IMR-90 (cell line): ENCODE measurements around the gene BRMS1. TPM values are rescaled to one million over a fixed set of nuclear protein-coding genes. Genes with fewer than 3 reads are reported as not detected.

Experiments used
- ATAC-seq: fragments of 200-7000 bp; cut with Tn5 transposase; 2 replicates; pipeline ENCODE4 v1.9.1; 2020; ENCODE audit warnings: low read depth, mild to moderate bottlenecking, moderate library complexity
- BruUV-seq: library from RNA; stranded (reverse); fragments of 400-500 nt; replicated peaks from 2 replicates; lab custom pipeline; 2021; lab: Mats Ljungman, UMichigan
- CTCF ChIA-PET: fragments of 300-600 bp; formaldehyde crosslinking; extraction: SDS; loops from one replicate; lab custom pipeline; 2021; ENCODE audit warnings: antibody characterized with exemption; lab: Yijun Ruan, JAX
- POLR2A ChIA-PET: fragments of 300-600 bp; sonication (Branson Sonifier 250); formaldehyde crosslinking; loops from one replicate; lab custom pipeline; 2022; ENCODE audit warnings: antibody characterized with exemption; ENCODE audit not compliant: unreplicated experiment; lab: Charles Lee
- DNase-seq: peaks from one replicate; pipeline ENCODE4 v3.0.0; 2013
- H2AFZ ChIP-seq: replicated peaks from 2 replicates; pipeline ENCODE3; 2013; ENCODE audit warnings: low read length, mild to moderate bottlenecking; ENCODE audit not compliant: poor library complexity
- H2AK5ac ChIP-seq: 2 replicates; pipeline ENCODE4 v1.6.1; 2013; ENCODE audit warnings: low read depth, low read length, inconsistent platforms
- H2AK9ac ChIP-seq: replicated peaks from 2 replicates; pipeline ENCODE3; 2013; ENCODE audit warnings: mild to moderate bottlenecking, low read depth, low read length, moderate library complexity; ENCODE audit not compliant: poor library complexity
- H2BK120ac ChIP-seq: 2 replicates; pipeline ENCODE4 v1.6.1; 2013; ENCODE audit warnings: low read depth, low read length, inconsistent platforms
- H2BK15ac ChIP-seq: 3 replicates; pipeline ENCODE4 v1.6.1; 2013; ENCODE audit warnings: low read depth, low read length, inconsistent platforms
- H2BK20ac ChIP-seq: 2 replicates; pipeline ENCODE4 v1.6.1; 2013; ENCODE audit warnings: low read depth, mild to moderate bottlenecking, inconsistent platforms, low read length, moderate library complexity
- H2BK5ac ChIP-seq: 2 replicates; pipeline ENCODE4 v1.6.1; 2013; ENCODE audit warnings: mild to moderate bottlenecking, low read depth, low read length, inconsistent platforms; ENCODE audit not compliant: poor library complexity, severe bottlenecking
- H3K14ac ChIP-seq: replicated peaks from 2 replicates; pipeline ENCODE4 v1.6.1; 2013; ENCODE audit warnings: low read depth, low read length, inconsistent platforms
- H3K18ac ChIP-seq: 2 replicates; pipeline ENCODE4 v1.6.1; 2013; ENCODE audit warnings: low read depth, low read length, control low read depth
- H3K23ac ChIP-seq: 2 replicates; pipeline ENCODE4 v1.6.1; 2013; ENCODE audit warnings: low read depth, low read length, inconsistent platforms
- H3K27ac ChIP-seq: 2 replicates; pipeline ENCODE4 v1.5.1; 2013; ENCODE audit warnings: mild to moderate bottlenecking, control low read depth, low read length; ENCODE audit not compliant: insufficient read depth
- H3K27me3 ChIP-seq: 2 replicates; pipeline ENCODE4 v1.6.1; 2013; ENCODE audit warnings: low read length; ENCODE audit not compliant: control insufficient read depth, insufficient read depth
- H3K36me3 ChIP-seq: 2 replicates; pipeline ENCODE4 v1.6.1; 2013; ENCODE audit warnings: low read length, mixed read lengths; ENCODE audit not compliant: control insufficient read depth, insufficient read depth
- H3K4ac ChIP-seq: 2 replicates; pipeline ENCODE4 v1.6.1; 2013; ENCODE audit warnings: low read depth, low read length, inconsistent platforms
- H3K4me1 ChIP-seq: 2 replicates; pipeline ENCODE4 v1.6.1; 2013; ENCODE audit warnings: low read length, mixed read lengths; ENCODE audit not compliant: control insufficient read depth, insufficient read depth
- H3K4me2 ChIP-seq: 2 replicates; pipeline ENCODE4 v1.6.1; 2013; ENCODE audit warnings: low read depth, mild to moderate bottlenecking, control low read depth, low read length, moderate library complexity
- H3K4me3 ChIP-seq: 2 replicates; pipeline ENCODE4 v1.5.1; 2013; ENCODE audit warnings: low read depth, mild to moderate bottlenecking, control low read depth, low read length, moderate library complexity; ENCODE audit not compliant: insufficient read depth
- H3K56ac ChIP-seq: 2 replicates; pipeline ENCODE4 v1.6.1; 2013; ENCODE audit warnings: low read length, inconsistent platforms; ENCODE audit not compliant: insufficient read depth; ENCODE audit errors: extremely low read depth
- H3K79me1 ChIP-seq, 2 experiments: 2 replicates each; pipeline ENCODE4 v1.6.1; 2013; ENCODE audit warnings: low read length in 2 of 2, inconsistent platforms in 1 of 2, low read depth in 1 of 2
- H3K9ac ChIP-seq: 2 replicates; pipeline ENCODE4 v1.6.1; 2013; ENCODE audit warnings: low read depth, low read length, control low read depth
- H3K9me1 ChIP-seq: 2 replicates; pipeline ENCODE4 v1.6.1; 2013; ENCODE audit warnings: low read length, inconsistent platforms; ENCODE audit not compliant: insufficient read depth
- H3K9me3 ChIP-seq: 2 replicates; pipeline ENCODE4 v1.6.1; 2013; ENCODE audit warnings: low read length; ENCODE audit not compliant: control insufficient read depth, insufficient read depth
- H4K20me1 ChIP-seq: 2 replicates; pipeline ENCODE4 v1.6.1; 2013; ENCODE audit warnings: low read length, inconsistent platforms; ENCODE audit not compliant: insufficient read depth
- H4K5ac ChIP-seq: 2 replicates; pipeline ENCODE4 v1.6.1; 2013; ENCODE audit warnings: mild to moderate bottlenecking, low read depth, low read length, control low read depth
- H4K8ac ChIP-seq, 2 experiments: 2 replicates each; pipeline ENCODE4 v1.6.1; 2013; ENCODE audit warnings: low read depth in 2 of 2, low read length in 2 of 2, control low read depth in 1 of 2, inconsistent platforms in 1 of 2
- H4K91ac ChIP-seq: 2 replicates; pipeline ENCODE4 v1.6.1; 2013; ENCODE audit warnings: low read depth, low read length, inconsistent platforms; ENCODE audit not compliant: insufficient read depth
- CEBPB ChIP-seq: IDR thresholded peaks from 2 replicates; pipeline ENCODE4 v1.6.1; 2012; ENCODE audit warnings: low read depth, low read length, improper control_type of control experiment
- MAFK ChIP-seq: IDR thresholded peaks from 2 replicates; pipeline ENCODE4 v1.6.1; 2012; ENCODE audit warnings: low read depth, low read length, improper control_type of control experiment
- POLR2A ChIP-seq: IDR thresholded peaks from 2 replicates; pipeline ENCODE4 v1.6.1; 2012; ENCODE audit warnings: mild to moderate bottlenecking, low read depth, low read length
- RCOR1 ChIP-seq: IDR thresholded peaks from 2 replicates; pipeline ENCODE4 v1.6.1; 2012; ENCODE audit warnings: mild to moderate bottlenecking, low read length, improper control_type of control experiment; ENCODE audit not compliant: insufficient replicate concordance
- WGBS, 2 experiments: methylation state at CpG; one replicate each; pipeline versions ENCODE4 v1.1.5 to v1.1.7; 2013; ENCODE audit warnings: missing lambda C conversion rate in 2 of 2; ENCODE audit not compliant: insufficient read length in 1 of 2; ENCODE audit errors: extremely low coverage in 2 of 2; 5-methylcytosine and 5-hydroxymethylcytosine counted together
- dilution Hi-C: fragments of 300-500 bp; cut with HindIII; formaldehyde crosslinking; loops from one replicate; pipeline ENCODE4 v1.14.3; 2018; ENCODE audit warnings: low sequenced_read_pairs; ENCODE audit not compliant: unreplicated experiment
- in situ Hi-C: fragments of 300-500 bp; cut with MboI; formaldehyde crosslinking; loops from 3 replicates; pipeline ENCODE4 v1.14.3; 2019; ENCODE audit warnings: low sequenced_read_pairs, inconsistent platforms, mixed read lengths
- intact Hi-C: fragments of 100-400 bp; cut with micrococcal nuclease; formaldehyde crosslinking; loops from 2 replicates; pipeline ENCODE4 v1.10.0; 2022
- polyA plus RNA-seq, 3 experiments: library from polyadenylated mRNA; depleted of rRNA; stranded (reverse); fragments of >200 nt; gene quantifications; 2 replicates each; pipeline ENCODE4 v1.2.3, GENCODE V29; 2012; ENCODE audit warnings: low replicate concordance in 1 of 3
- total RNA-seq: library from RNA; depleted of rRNA; stranded (reverse); fragments of >200 nt; gene quantifications from 2 replicates; pipeline ENCODE4 v1.2.3, GENCODE V29; 2012
- TF ChIP-seq, protein P1 (sequence below): conservative IDR thresholded peaks from 2 replicates; pipeline ENCODE4 v1.5.1; 2012; ENCODE audit warnings: mild to moderate bottlenecking, low read depth, low read length, improper control_type of control experiment

Gene BRMS1
- total and polyA plus RNA-seq, 2 of the 4 experiments (the other 2 are of a cell fraction): 48.3 to 57.9 TPM

DNA sequence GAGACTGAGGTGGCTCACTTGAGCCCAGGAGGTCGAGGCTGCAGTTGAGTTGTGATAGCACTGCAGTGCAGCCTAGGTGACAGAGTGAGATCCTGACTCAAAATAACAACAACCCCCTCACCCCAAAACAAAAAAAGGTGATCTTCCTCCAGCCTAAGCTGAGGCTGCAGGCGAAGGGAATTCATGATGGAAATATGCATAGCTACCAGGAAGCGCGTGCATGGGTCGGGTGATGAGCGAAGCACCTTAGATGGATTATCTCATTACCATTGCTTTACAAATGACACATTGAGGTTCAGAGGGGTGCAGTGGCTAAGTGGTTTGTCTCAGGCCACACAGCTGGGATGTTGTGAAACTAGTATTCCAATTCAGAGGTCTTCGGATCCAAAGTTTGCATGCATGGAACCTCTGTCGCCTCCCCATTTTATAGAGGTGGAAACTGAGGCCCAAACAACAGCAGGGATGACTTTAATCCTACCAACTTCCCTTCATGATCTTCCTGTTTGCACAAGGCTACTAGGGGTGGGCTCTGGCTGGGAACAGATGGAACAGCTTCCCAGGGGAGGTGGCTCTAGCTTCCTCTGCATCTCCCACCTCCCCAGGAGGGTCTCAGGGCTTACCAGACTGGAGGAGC is 22.1 kb upstream of the BRMS1 start:
- no peak overlapping the region for H2BK15ac ChIP-seq
- intact Hi-C loops: no loop called here
- in situ Hi-C loops: no loop called here
- no peak overlapping the region for H2AK5ac ChIP-seq
- no peak overlapping the region for H4K5ac ChIP-seq
- no peak overlapping the region for H2BK120ac ChIP-seq
- H3K4ac ChIP-seq: no peak overlapping the region
- no peak for TF ChIP-seq CEBPB
- TF ChIP-seq, protein P1, sequence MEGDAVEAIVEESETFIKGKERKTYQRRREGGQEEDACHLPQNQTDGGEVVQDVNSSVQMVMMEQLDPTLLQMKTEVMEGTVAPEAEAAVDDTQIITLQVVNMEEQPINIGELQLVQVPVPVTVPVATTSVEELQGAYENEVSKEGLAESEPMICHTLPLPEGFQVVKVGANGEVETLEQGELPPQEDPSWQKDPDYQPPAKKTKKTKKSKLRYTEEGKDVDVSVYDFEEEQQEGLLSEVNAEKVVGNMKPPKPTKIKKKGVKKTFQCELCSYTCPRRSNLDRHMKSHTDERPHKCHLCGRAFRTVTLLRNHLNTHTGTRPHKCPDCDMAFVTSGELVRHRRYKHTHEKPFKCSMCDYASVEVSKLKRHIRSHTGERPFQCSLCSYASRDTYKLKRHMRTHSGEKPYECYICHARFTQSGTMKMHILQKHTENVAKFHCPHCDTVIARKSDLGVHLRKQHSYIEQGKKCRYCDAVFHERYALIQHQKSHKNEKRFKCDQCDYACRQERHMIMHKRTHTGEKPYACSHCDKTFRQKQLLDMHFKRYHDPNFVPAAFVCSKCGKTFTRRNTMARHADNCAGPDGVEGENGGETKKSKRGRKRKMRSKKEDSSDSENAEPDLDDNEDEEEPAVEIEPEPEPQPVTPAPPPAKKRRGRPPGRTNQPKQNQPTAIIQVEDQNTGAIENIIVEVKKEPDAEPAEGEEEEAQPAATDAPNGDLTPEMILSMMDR: no peak
- no peak for TF ChIP-seq MAFK
- TF ChIP-seq RCOR1: no peak
- TF ChIP-seq POLR2A: no peak
- ATAC-seq: no peak
- no CpG with 5 or more reads among the region's 8 CpGs for WGBS, 2 experiments
- H3K4me1 ChIP-seq: peaks cover 7% of the 10 kb centered on the region
- H2AFZ ChIP-seq: no peak overlapping the region
- no peak overlapping the region for H2AK9ac ChIP-seq
- no peaks in the 10 kb centered on the region for H3K79me1 ChIP-seq
- H3K9me3 ChIP-seq: no peaks in the 10 kb centered on the region
- H3K23ac ChIP-seq: no peak overlapping the region
- H3K27ac ChIP-seq: no peak overlapping the region
- BruUV-seq: no TSS peak
- no peaks in the 10 kb centered on the region for H3K36me3 ChIP-seq
- ChIA-PET CTCF (no interaction called here), POLR2A (no interaction called here)
- H4K8ac ChIP-seq: no peak overlapping the region
- no peak overlapping the region for H3K56ac ChIP-seq
- dilution Hi-C loops: no loop called here
- H4K91ac ChIP-seq: no peak overlapping the region
- H2BK20ac ChIP-seq: no peak overlapping the region
- peaks cover 2% of the 10 kb centered on the region; the same call in 1 of the 2 replicates for H3K27me3 ChIP-seq
- H3K14ac ChIP-seq: no peak overlapping the region
- no peak for DNase-seq
- H3K4me3 ChIP-seq: no peak overlapping the region
- no peak overlapping the region for H2BK5ac ChIP-seq
- H3K4me2 ChIP-seq: no peak overlapping the region
- H3K9me1 ChIP-seq: peaks cover 7% of the 10 kb centered on the region; the same call in 1 of the 2 replicates
- no peak overlapping the region for H3K18ac ChIP-seq
- H3K9ac ChIP-seq: no peak overlapping the region
- H4K20me1 ChIP-seq: peaks cover 6% of the 10 kb centered on the region; the same call in 1 of the 2 replicates
